Motor neuron (in vitro differentiated cells): ENCODE results near the gene APOBEC3A. TPM values are rescaled to one million over a fixed set of nuclear protein-coding genes. Genes with fewer than 3 reads are reported as not detected.
"Not testable (repeated sequence)": the region's sequence is repeated elsewhere in the genome, so short reads cannot be mapped to it uniquely, and the experiment has no call there.

Experiments
- ATAC-seq, 8 experiments: fragments of 200-7000 bp; cut with Tn5 transposase; replicated peaks in 6 of 8; 2 replicates each; pipeline ENCODE4 v1.8.0; 2021; ENCODE audit warnings: mild to moderate bottlenecking in 8 of 8, moderate library complexity in 8 of 8
- H3K27ac ChIP-seq, 2 donors: fragments of 250-450 bp; sonication (Bioruptor Pico); 2 replicates each; pipeline ENCODE4 v1.9.0; 2021; ENCODE audit warnings: antibody characterized with exemption in 2 of 2, mild to moderate bottlenecking in 2 of 2, moderate library complexity in 1 of 2
- H3K4me1 ChIP-seq, 2 donors: fragments of 250-450 bp; sonication (Bioruptor Pico); replicated peaks in 1 of 2; 2 replicates each; pipeline ENCODE4 v1.6.1; 2021; ENCODE audit warnings: antibody characterized with exemption in 2 of 2, mild to moderate bottlenecking in 2 of 2, moderate library complexity in 1 of 2
- H3K4me3 ChIP-seq, 5 donors: fragments of 250-450 bp; sonication (Bioruptor Pico); 2 replicates each; pipeline ENCODE4 v1.9.0; 2021; ENCODE audit warnings: antibody characterized with exemption in 5 of 5, mild to moderate bottlenecking in 5 of 5, moderate library complexity in 4 of 5
- WGBS, 10 experiments: fragments of 450-650 bp; shearing (Covaris generic); methylation state at CpG; one replicate each; pipeline ENCODE4 v1.0.0; 2022; 5-methylcytosine and 5-hydroxymethylcytosine counted together
- in situ Hi-C, 9 experiments: fragments of 400-800 bp; cut with MboI; loops; one replicate each; pipeline ENCODE4 v1.15.0; 2021; ENCODE audit warnings: low sequenced_read_pairs in 9 of 9, low pct_unique_long_range_greater_than_20kb in 2 of 9; ENCODE audit not compliant: unreplicated experiment in 9 of 9
- total RNA-seq, 8 experiments: library from RNA; unstranded; fragments of 300-600 nt; gene quantifications; 2 replicates each; pipeline versions ENCODE4 v1.2.3 to v1.2.4, GENCODE V29; 2022

Gene APOBEC3A
- total RNA-seq, 8 experiments from 2014 or later, result 0.16 to 0.71 TPM; not detected in 6

DNA sequence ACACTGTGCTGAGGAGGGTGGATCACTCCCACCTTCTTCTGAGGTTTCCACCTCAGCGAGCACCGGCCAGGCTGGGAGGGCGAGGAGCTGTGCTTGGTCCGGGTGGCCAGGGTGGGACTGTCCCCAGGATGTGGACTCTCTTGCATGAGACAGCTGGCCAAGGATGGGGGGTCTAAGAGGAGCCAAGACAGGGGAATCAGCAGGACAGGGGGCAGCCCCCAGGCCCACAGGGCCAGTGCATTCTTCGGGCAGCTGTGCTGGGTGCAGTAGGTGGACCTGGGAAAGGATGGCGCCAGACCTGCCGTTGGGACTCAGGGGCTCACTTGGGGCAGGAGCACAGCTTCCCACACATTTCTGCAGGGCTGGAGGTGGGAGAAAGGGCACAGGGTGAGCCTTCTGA, 9.5 kb downstream of the APOBEC3A start:
- 50 to 92% methylated on average over 2 to 5 of the region's 7 CpGs; no CpG with 5 or more reads in 8 of the 10 experiments for WGBS, 10 experiments
- in situ Hi-C loops, result no loop called here
- H3K4me1 ChIP-seq, result peaks cover 6 to 11% of the 10 kb centered on the region in 2 donors
- H3K27ac ChIP-seq, result no peak overlapping the region
- no peak for ATAC-seq
- H3K4me3 ChIP-seq, result no peak overlapping the region

DNA sequence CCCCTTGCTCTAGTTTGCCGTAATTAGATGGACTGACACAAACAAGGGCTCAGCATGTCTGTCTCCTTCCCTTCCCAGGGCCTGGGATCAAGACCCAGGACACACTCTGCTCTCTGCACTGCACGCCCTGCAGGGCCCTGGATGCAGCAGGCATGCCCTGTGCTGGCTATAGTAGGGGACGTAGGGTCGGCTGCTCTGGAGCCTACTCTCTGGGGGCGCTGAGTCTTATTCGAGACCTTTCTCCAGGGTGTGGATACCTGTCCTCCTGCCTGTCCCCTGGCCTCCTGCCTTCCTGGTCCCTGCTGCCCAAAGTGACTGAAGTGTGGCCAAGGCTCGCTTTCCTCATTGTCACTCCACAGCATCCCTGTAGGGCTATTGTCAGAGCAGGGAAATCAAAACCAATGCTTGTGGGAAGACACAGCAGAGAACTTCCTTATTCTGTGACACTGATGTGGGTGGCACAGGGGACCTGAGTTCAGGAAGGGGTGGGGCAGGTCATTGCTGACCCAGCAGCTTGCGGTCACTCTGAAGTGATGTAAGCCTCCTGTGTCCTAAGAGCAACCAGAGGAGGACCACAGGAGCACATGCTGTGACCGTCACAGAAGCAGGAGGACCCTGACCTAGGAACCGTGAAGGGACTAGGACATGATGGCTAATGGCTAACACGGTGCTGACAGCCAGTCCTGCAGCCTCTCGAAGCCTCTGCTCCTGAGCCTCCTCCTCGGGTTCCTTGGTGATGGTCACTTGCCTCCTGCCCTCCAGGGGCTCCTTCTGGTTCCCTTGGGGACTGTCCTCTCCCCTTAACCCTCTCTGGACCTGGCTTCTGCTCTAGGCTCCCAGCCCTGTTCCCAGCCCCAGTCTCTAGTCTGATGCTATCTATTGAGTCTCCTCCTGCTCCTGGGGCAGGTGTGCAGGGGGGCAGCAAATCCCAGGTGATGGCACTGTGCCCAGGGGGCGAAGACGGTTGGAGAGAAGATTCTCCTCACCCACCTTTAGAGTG, 10.3 kb downstream of the APOBEC3A start:
- Histone ChIP-seq H3K4me1 (peaks cover 6 to 11% of the 10 kb centered on the region in 2 donors), H3K27ac (no peak overlapping the region), H3K4me3 (no peak overlapping the region)
- WGBS, 10 experiments, result 36 to 82% (median 74%) methylated on average over 2 to 7 of the region's 15 CpGs; no CpG with 5 or more reads in 4 of the 10 experiments
- ATAC-seq, result no peak
- in situ Hi-C loops, result no loop called here

DNA sequence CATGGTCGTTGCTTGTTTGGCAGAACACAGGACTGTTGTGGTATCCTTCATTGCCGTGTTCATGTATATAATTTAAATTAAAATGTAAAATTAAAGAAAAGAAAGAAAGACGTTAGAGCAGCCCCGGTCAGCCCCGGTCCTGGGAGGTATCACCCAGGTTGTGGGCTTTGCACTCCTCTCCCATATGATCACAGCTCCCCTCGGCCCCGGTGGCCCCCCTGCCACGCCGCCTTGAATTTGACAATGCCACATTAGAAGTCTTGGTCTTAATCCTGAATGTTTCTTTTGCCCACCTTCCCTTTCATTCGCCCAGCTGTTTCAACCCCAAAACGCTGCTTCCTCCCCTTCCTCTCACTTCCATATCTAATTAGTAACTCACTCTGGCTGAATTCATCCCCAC, 11.4 kb downstream of the APOBEC3A start:
- in situ Hi-C loops, result no loop called here
- ATAC-seq, result no peak
- 38 to 85% (median 75%) methylated on average over 1 to 10 of the region's 11 CpGs; no CpG with 5 or more reads in 4 of the 10 experiments for WGBS, 10 experiments
- Histone ChIP-seq H3K4me3 (no peak overlapping the region), H3K4me1 (peaks cover 6 to 8% of the 10 kb centered on the region in 2 donors), H3K27ac (no peak overlapping the region)

DNA sequence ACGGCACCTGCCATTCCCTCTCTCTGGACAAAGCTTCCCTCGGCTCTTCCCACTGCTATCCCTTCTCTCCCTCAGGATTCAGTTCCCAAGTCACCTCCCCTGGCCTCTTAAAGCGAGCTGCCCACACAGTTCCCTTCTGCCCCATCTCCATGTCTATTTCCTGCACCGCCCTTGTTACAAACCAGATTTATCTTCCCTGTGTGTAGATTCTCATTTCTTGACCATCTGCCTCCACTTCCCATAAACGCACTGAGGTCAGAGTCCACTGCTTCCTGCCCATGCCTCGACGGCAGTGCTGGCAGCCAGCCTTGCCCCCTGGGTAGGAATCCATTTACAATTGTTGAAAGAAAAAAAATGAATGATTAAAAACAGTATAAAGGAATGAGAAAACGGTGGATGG, 13.1 kb downstream of the APOBEC3A start:
- Histone ChIP-seq H3K4me1 (peaks cover 3 to 5% of the 10 kb centered on the region in 2 donors), H3K27ac (no peak overlapping the region), H3K4me3 (no peak overlapping the region)
- 0 to 80% (median 62%) methylated on average over 2 to 7 of the region's 8 CpGs; no CpG with 5 or more reads in 2 of the 10 experiments for WGBS, 10 experiments
- in situ Hi-C loops, result no loop called here
- ATAC-seq, result peak in 1 of 8 experiments; percentile 51

DNA sequence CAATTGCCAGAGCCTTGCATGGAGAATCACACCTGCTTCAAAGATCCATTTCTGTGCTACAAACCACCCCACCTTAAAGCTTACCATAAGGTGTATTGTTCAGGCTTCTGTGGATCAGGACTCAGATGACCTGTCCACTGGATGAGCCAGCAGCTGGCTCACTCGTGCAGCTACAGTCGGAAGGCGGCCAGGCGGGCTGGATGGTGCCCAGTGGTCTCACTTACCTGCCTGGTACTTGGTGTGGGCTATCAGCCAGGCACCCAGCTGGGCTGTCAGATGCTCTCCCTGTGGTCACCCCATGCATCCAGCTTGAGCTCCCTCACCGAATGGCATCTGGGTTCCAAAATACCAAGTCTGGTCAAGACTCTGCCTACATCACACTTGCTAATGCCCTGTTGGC, 13.8 kb downstream of the APOBEC3A start:
- WGBS, 10 experiments, result 60 to 67% methylated on average over 1 of the region's 5 CpGs; no CpG with 5 or more reads in 8 of the 10 experiments
- H3K27ac ChIP-seq, result no peak overlapping the region
- in situ Hi-C loops, result no loop called here
- H3K4me1 ChIP-seq, result no peaks in the 10 kb centered on the region
- no peak for ATAC-seq
- no peak overlapping the region for H3K4me3 ChIP-seq

DNA sequence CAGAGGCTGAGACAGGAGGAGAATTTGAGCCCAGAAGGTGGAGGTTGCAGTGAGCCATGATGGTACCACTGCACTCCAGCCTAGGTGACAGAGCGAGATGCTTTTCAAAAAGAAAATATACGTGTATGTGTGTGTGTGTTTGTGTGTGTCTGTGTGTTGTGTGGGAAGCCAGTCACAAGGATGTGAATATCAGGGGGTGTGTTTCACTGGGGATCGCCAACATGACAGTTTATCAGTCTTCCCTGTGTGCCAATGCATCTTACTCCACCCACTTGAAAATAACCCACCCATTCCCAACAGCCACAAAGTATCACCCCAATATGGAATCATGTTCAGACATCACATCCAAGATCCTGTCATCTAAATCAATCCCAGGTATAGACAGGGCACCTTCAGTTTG, 14.4 kb downstream of the APOBEC3A start:
- no peak overlapping the region for H3K4me3 ChIP-seq
- no peak overlapping the region for H3K27ac ChIP-seq
- ATAC-seq, result no peak
- 50 to 80% methylated on average over 1 to 2 of the region's 3 CpGs; no CpG with 5 or more reads in 8 of the 10 experiments for WGBS, 10 experiments
- H3K4me1 ChIP-seq, result no peaks in the 10 kb centered on the region
- in situ Hi-C loops, result no loop called here

DNA sequence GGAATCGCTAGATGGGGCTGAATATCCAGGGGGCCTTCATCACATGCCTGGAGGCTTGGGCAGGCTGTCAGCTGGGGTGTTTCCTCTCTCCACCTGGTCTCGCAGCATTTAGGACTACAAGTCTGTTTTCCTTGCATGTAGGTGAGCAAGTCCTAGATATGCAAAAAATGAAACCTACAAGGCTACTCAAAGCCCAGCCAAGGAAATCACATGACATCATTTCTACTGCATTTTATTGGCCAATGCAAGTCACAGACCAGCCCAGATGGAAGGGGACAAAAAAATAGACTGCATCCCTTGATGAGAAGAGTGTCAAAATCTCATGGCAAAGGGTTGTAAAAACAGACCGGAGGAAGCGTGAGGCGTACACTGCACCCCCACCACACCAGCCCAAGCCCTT, 15.1 kb downstream of the APOBEC3A start:
- in situ Hi-C loops, result no loop called here
- 5 to 90% (median 78%) methylated on average over 1 to 4 of the region's 5 CpGs; no CpG with 5 or more reads in 5 of the 10 experiments for WGBS, 10 experiments
- H3K4me1 ChIP-seq, result no peaks in the 10 kb centered on the region
- no peak overlapping the region for H3K27ac ChIP-seq
- ATAC-seq, result no peak
- no peak overlapping the region for H3K4me3 ChIP-seq

DNA sequence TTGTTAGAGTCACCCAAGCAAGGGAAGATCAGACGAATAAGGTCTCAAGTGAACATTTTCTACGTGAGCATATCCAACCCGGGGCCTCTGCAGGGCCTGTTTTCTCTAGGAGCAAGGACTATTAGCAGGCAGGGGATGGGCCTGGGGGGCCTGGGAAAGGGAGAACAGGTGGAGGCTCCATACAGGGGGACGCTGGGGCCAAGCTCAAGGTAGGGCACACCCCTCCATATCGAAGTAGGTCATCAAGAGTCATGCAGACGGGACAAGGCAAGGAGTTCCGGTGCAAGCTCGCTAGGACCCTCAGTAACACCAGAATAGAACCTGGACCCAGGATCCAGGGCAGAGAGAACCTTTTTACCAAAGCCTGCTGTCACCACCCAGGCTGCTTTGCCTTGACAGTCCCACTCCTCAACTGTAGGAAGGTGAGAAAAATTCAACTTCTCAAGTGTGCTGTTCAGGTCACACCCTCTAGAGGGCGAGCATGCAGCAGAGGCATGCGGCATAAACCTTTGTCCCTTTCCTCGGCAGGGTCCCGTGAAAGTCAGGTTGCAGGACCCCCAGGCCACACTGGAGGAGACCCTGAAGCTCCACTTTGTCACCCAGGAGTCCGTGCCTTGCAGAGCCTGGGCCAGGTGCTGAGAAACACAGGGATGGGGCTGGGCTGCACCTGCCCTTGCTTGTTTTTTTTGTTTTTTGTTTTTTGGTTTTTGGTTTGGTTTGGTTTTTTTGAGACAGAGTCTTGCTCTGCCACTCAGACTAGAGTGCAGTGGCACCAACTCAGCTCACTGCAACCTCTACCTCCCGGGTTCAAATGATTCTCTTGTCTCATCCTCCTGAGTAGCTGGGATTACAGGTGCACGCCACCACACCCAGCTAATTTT, 16.1 kb downstream of the APOBEC3A start:
- ATAC-seq, result peak in 4 of 8 experiments; percentile 29 to 72 (median 46)
- in situ Hi-C loops, result no loop called here
- Histone ChIP-seq H3K27ac (no peak overlapping the region), H3K4me3 (no peak overlapping the region), H3K4me1 (no peaks in the 10 kb centered on the region)
- 0 to 100% (median 40%) methylated on average over 2 to 5 of the region's 15 CpGs; no CpG with 5 or more reads in 3 of the 10 experiments for WGBS, 10 experiments

DNA sequence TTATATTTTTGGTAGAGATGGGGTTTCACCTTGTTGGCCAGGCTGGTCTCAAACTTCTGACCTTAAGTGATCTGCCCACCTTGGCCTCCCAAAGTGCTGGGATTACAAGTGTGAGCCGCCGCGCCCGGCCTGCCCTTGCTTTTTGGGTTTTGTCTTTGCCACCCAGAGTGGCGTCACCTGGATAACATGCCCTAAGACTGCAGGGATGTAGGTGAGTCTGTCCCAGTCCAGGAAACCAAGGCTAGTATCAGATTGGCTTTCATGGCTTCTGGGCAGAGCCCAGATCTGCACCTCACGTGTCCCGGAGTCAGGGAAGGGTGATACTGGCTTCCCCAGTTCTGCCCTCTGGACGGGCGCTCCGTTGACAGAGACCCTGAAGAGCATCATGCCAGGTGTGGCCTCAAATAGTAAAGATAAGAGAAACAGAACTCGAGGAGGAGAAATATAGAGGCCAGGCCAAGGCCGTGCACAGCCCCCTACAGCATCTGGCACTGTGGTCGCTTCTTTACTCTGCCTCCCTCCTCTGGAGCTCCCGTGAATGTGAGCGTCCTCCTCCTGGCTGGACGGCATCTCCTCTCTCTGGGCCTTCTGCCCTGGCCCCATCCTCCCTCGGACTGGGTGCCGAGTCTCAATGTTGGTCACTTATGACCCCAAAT, 16.9 kb downstream of the APOBEC3A start:
- Histone ChIP-seq H3K4me3 (no peak overlapping the region), H3K27ac (no peak overlapping the region), H3K4me1 (no peaks in the 10 kb centered on the region)
- in situ Hi-C loops, result no loop called here
- no peak for ATAC-seq
- 52 to 100% (median 100%) methylated on average over 1 to 5 of the region's 18 CpGs; no CpG with 5 or more reads in 3 of the 10 experiments for WGBS, 10 experiments

DNA sequence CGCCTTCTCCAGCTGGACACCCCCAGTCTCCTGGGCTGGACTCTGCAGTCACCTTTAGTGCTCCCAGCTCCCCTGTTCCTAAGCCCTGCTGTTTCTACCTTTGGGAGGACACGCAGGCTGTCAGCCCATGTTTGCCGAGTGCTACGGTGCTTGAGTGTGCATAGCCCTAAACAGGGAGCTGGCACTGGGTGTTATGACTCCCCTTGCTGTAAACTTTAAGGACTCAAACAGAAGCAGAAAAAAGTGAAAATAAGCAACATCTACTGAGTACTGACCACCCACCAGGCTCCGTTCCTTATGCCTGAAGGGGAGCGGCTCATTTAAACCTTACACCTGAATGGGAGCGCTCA, 17.4 kb downstream of the APOBEC3A start:
- no peaks in the 10 kb centered on the region for H3K4me1 ChIP-seq
- ATAC-seq, result no peak
- in situ Hi-C loops, result no loop called here
- no peak overlapping the region for H3K27ac ChIP-seq
- WGBS, 10 experiments, result 43 to 100% (median 94%) methylated on average over 1 to 6 of the region's 7 CpGs; no CpG with 5 or more reads in 5 of the 10 experiments
- no peak overlapping the region for H3K4me3 ChIP-seq

DNA sequence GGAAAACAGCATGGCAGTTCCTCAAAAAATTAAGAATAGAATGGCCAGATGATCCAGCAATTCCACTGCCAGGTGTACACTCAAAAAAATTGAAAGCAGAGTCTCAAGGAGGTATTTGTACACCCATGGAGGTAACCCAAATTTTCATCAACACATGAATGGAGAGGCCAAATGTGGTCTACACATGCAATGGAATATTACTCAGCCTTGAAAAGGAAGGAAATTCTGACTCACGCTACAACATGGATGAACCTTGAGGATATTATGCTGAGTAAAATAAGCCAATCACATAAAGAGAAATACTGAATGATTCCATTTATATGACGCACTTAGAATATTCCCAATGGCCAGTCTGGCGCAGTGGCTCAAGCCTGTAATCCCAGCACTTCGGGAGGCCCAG, 19.9 kb downstream of the APOBEC3A start:
- ATAC-seq, H3K27ac ChIP-seq, H3K4me3 ChIP-seq, in situ Hi-C loops, H3K4me1 ChIP-seq: not testable (repeated sequence)
- WGBS, 10 experiments, result 69 to 100% (median 93%) methylated on average over 1 to 4 of the region's 4 CpGs; no CpG with 5 or more reads in 3 of the 10 experiments

DNA sequence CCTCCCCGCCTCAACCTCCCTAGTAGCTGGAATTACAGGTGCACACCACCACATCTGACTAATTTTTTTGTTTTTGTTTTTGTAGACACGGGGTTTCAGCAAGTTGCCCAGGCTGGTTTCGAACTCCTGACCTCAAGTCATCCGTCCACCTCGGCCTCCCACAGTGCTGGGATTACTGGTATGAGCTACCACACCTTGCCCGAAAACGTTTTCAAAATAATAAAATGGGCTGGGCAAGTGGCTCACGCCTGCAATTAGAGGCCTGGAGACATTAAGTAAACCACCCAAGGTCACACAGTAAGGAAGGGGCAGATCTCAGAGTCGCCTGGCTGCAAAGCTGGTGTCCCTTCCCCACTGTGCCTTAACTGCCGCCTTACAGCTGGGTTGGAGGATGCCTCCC, 23.2 kb downstream of the APOBEC3A start:
- in situ Hi-C loops, H3K27ac ChIP-seq, H3K4me3 ChIP-seq, ATAC-seq: not testable (repeated sequence)
- H3K4me1 ChIP-seq, result peaks cover 2 to 13% of the 10 kb centered on the region in 2 donors
- 60 to 100% (median 85%) methylated on average over 2 to 8 of the region's 10 CpGs; no CpG with 5 or more reads in 3 of the 10 experiments for WGBS, 10 experiments
